ENCODE data around the gene APOC1. TPM values are rescaled to one million over a fixed set of nuclear protein-coding genes. Genes with fewer than 3 reads are reported as not detected.
"Not testable (repeated sequence)": the region's sequence is repeated elsewhere in the genome, so short reads cannot be mapped to it uniquely, and the experiment has no call there.

Gene APOC1
- polyA plus RNA-seq (ENCODE audit: insufficient read length in 4 of 4), result 10 to 100 TPM in 2 of 4 donors, 1 to 10 TPM in 2; 8.7 to 26.2 (median 10.1) TPM

- peak; percentile 84 to 87 (median 86) for DNase-seq (ENCODE audit: low read depth in 4 of 4, low spot score in 2 of 4)
Observed at GRCh38 chr19:44914433-44915206, at the start of gene APOC1. Gene APOC1 (plus strand): TSS chr19:44914608. CDS start chr19:44914892, 284 bp downstream.

GRCh38 chr19:44865196-44865767 lies 49.1 kb upstream of the APOC1 start:
- DNase-seq (ENCODE audit: low read depth in 4 of 4, low spot score in 2 of 4), result no peak

GRCh38 chr19:44866664-44867063 lies 47.7 kb upstream of the APOC1 start:
- no peak for DNase-seq (ENCODE audit: low read depth in 4 of 4, low spot score in 2 of 4)

- DNase-seq (ENCODE audit: low read depth in 4 of 4, low spot score in 2 of 4), result no peak
Observed at GRCh38 chr19:44867578-44867977, 46.8 kb upstream of the APOC1 start.

GRCh38 chr19:44869733-44870470 lies 44.5 kb upstream of the APOC1 start:
- DNase-seq (ENCODE audit: low read depth in 4 of 4, low spot score in 2 of 4), result no peak

GRCh38 chr19:44871809-44872208 lies 42.6 kb upstream of the APOC1 start:
- no peak for DNase-seq (ENCODE audit: low read depth in 4 of 4, low spot score in 2 of 4)

- no peak for DNase-seq (ENCODE audit: low read depth in 4 of 4, low spot score in 2 of 4)
Observed at GRCh38 chr19:44872661-44873060, 41.7 kb upstream of the APOC1 start.

- DNase-seq (ENCODE audit: low read depth in 4 of 4, low spot score in 2 of 4), result no peak
Observed at GRCh38 chr19:44874317-44874716, 40.1 kb upstream of the APOC1 start.

- no peak for DNase-seq (ENCODE audit: low read depth in 4 of 4, low spot score in 2 of 4)
Observed at GRCh38 chr19:44875666-44876451, 38.5 kb upstream of the APOC1 start.

- no peak for DNase-seq (ENCODE audit: low read depth in 4 of 4, low spot score in 2 of 4)
Observed at GRCh38 chr19:44876930-44877535, 37.4 kb upstream of the APOC1 start.

- no peak for DNase-seq (ENCODE audit: low read depth in 4 of 4, low spot score in 2 of 4)
Observed at GRCh38 chr19:44878120-44878865, 36.1 kb upstream of the APOC1 start.

GRCh38 chr19:44879309-44880065 lies 34.9 kb upstream of the APOC1 start:
- DNase-seq (ENCODE audit: low read depth in 4 of 4, low spot score in 2 of 4), result no peak

GRCh38 chr19:44882063-44882462 lies 32.3 kb upstream of the APOC1 start:
- DNase-seq (ENCODE audit: low read depth in 4 of 4, low spot score in 2 of 4), result no peak

- DNase-seq (ENCODE audit: low read depth in 4 of 4, low spot score in 2 of 4), result not testable (repeated sequence)
Observed at GRCh38 chr19:44882619-44883397, 31.6 kb upstream of the APOC1 start.

- no peak for DNase-seq (ENCODE audit: low read depth in 4 of 4, low spot score in 2 of 4)
Observed at GRCh38 chr19:44883922-44884321, 30.5 kb upstream of the APOC1 start.

- DNase-seq (ENCODE audit: low read depth in 4 of 4, low spot score in 2 of 4), result no peak
Observed at GRCh38 chr19:44884566-44884965, 29.8 kb upstream of the APOC1 start.

- no peak for DNase-seq (ENCODE audit: low read depth in 4 of 4, low spot score in 2 of 4)
Observed at GRCh38 chr19:44886141-44886540, 28.3 kb upstream of the APOC1 start.

GRCh38 chr19:44887648-44888047 lies 26.8 kb upstream of the APOC1 start:
- no peak for DNase-seq (ENCODE audit: low read depth in 4 of 4, low spot score in 2 of 4)
